Nasal cavity respiratory epithelium epithelial cell of viscerocranial mucosa (primary cell): ENCODE results near the gene NPFF. TPM values are rescaled to one million over a fixed set of nuclear protein-coding genes. Genes with fewer than 3 reads are reported as not detected.

Source experiments
- total RNA-seq: library from RNA; depleted of rRNA; stranded (reverse); fragments of >200 nt; gene quantifications from 2 replicates; pipeline ENCODE4 v1.2.3, GENCODE V29; 2014

NPFF gene
- not detected in 2 replicates for total RNA-seq

DNA sequence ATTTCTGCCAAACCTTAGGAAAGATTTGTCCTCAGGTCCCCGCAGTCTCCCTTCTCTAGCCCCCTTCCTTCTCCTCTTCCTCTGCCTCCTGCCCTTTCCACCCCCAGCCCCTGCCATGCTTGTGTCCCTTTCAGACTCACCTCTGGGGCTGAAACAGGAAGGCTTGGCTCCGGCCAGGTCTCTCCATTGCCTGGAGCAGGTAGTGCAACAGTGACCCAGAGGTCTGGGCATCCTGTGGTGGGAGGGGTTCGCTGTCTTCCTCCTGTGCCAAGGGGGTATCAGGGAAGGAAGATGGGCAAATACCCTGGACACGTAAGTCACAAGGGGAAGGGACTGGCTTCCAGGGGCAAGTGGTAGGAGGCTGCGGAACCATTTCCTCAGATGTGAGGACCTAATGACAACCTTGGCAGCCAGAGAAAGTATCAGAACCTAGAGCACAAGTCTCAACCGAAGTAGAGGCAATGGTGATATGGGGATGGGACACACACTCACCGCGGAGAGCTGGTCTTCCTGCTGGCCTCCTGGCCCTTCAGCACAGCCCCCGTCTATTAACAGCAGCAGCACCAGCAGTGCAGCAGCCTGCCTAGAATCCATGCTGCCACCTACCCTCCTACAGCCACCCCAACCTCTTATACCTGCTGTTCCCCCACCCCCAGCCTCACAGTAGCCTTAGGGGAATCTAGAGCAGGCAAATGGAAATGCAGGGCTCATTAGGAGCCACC is at the start of gene NPFF:
Gene NPFF (minus strand): TSS at position 604 of the 722 bp plus-strand sequence. CDS start 10 bp downstream, at position 594.

DNA sequence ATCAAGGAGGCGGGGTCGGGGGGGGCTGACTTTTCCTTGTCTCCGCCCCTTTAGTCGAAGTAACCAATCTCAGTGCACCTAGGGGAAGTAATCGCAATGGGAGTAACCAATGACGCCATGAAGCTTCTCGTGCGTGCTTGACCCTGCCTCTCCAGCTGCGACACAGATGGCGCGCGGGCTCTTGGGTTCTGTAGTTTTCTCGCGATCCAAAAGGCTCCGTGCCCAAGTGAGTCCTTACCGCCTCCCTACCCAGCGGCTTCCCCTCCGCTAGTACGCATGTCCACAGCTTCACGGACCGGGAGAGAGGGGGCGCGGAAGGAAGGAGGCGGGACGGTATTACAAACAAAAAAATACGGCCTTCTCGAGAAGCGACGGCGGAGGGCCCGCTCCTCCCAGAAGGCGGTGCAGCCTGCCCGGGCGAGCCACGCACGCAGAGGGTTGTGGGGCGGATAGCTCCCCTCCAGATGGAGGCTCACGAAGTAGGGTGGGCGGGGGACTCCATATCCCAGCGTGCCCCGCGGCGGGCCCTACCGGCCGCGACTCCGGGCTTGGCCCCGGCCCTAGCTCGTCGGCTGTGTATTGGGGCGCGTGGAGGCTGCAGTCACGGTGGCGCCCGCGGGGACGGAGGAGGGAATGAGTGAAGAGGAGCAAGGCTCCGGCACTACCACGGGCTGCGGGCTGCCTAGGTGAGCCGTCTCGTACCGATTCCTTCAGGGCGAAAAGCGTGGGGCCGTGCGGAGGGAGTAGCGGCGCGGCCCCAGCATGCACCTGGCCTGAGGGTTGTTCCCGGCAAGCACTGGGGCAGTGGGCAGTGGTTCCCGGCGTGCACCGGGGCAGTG is 6.3 kb downstream of the NPFF start, which contains the start of gene TARBP2:
Gene TARBP2 (plus strand): TSS at position 508 of the 839 bp plus-strand sequence. CDS start 126 bp downstream, at position 634.

GRCh38 chr12:53499266-53500141 is 7.8 kb downstream of the NPFF start, which contains the start of gene MAP3K12:
MAP3K12 (minus strand) TSS chr12:53499458; CDS start chr12:53487391, 12,067 bp downstream.

Other genes starting within 250 kb of the NPFF start
- 0.34 and 1.1 TPM in 2 replicates for gene ESPL1, start 239.2 kb downstream of the NPFF start, total RNA-seq
- gene PFDN5, start 211.9 kb downstream of the NPFF start, total RNA-seq = 191 and 243 TPM in 2 replicates
- gene MYG1, start 207.8 kb downstream of the NPFF start, total RNA-seq = 21.0 and 28.4 TPM in 2 replicates
- gene AAAS, start 185.9 kb downstream of the NPFF start, total RNA-seq = 25.3 and 32.5 TPM in 2 replicates
- not detected in 2 replicates for gene SP7, start 171.1 kb downstream of the NPFF start, total RNA-seq
- 41.0 and 50.3 TPM in 2 replicates for gene SP1, start 127.3 kb downstream of the NPFF start, total RNA-seq
- not detected in 2 replicates for gene AMHR2, start 83.6 kb downstream of the NPFF start, total RNA-seq
- gene PRR13, start 65.8 kb downstream of the NPFF start, total RNA-seq = 24.5 and 41.0 TPM in 2 replicates
- 193 and 385 TPM in 2 replicates for gene PCBP2, start 55.4 kb downstream of the NPFF start, total RNA-seq
- gene MAP3K12, start 8.0 kb downstream of the NPFF start, total RNA-seq = 1.7 and 7.0 TPM in 2 replicates
- 26.8 and 27.3 TPM in 2 replicates for gene TARBP2, start 6.2 kb downstream of the NPFF start, total RNA-seq
- gene ATF7, start 118.9 kb upstream of the NPFF start, total RNA-seq = 6.2 and 10.3 TPM in 2 replicates
- gene ATP5MC2, start 168.6 kb upstream of the NPFF start, total RNA-seq = 66.2 and 79.3 TPM in 2 replicates
- gene CALCOCO1, start 220.0 kb upstream of the NPFF start, total RNA-seq = 41.0 and 71.3 TPM in 2 replicates
- not detected in 2 replicates for gene CISTR, start 244.5 kb upstream of the NPFF start, total RNA-seq